Heart right ventricle (tissue), 16 donors: ENCODE measurements around the gene MPP7. TPM values are rescaled to one million over a fixed set of nuclear protein-coding genes. Genes with fewer than 3 reads are reported as not detected.
"Not testable (repeated sequence)": the region's sequence is repeated elsewhere in the genome, so short reads cannot be mapped to it uniquely, and the experiment has no call there.

Experiments used
- ATAC-seq, 8 donors: fragments of 200-7000 bp; cut with Tn5 transposase; one replicate each; pipeline ENCODE4 v1.9.1; 2020; ENCODE audit warnings: mild to moderate bottlenecking in 8 of 8, moderate library complexity in 8 of 8, moderate number of reproducible peaks in 1 of 8
- DNase-seq, 2 donors: peaks; one replicate each; pipeline ENCODE4 v3.0.0-alpha.2; 2020
- H3K27ac ChIP-seq, 10 donors: fragments of 200-600 bp; sonication (generic) in 2 of 10; one replicate each; pipeline versions ENCODE4 v1.5.0 to v1.8.0; 2020 to 2022; ENCODE audit warnings: mild to moderate bottlenecking in 3 of 10
- H3K27me3 ChIP-seq, 7 donors: fragments of 200-600 bp; one replicate each; pipeline ENCODE4 v1.8.0; 2021 to 2022; ENCODE audit warnings: mild to moderate bottlenecking in 2 of 7
- H3K36me3 ChIP-seq, 9 donors: fragments of 200-600 bp; sonication (generic) in 1 of 9; one replicate each; pipeline versions ENCODE4 v1.5.0 to v1.8.0; 2020 to 2022; ENCODE audit warnings: mild to moderate bottlenecking in 2 of 9
- H3K4me1 ChIP-seq, 9 donors: fragments of 200-600 bp; sonication (generic) in 1 of 9; one replicate each; pipeline versions ENCODE4 v1.5.0 to v1.8.0; 2020 to 2022; ENCODE audit warnings: mild to moderate bottlenecking in 4 of 9
- H3K4me3 ChIP-seq, 10 donors: fragments of 200-600 bp; sonication (generic) in 2 of 10; one replicate each; pipeline versions ENCODE4 v1.5.0 to v1.8.0; 2020 to 2022; ENCODE audit warnings: mild to moderate bottlenecking in 7 of 10, moderate library complexity in 2 of 10
- H3K9me3 ChIP-seq, 11 donors: fragments of 200-600 bp in 10 of 11; sonication (generic) in 2 of 11; one replicate each; pipeline versions ENCODE4 v1.5.0 to v1.8.0; 2013 to 2022; ENCODE audit warnings: mild to moderate bottlenecking in 2 of 11, control low read depth in 1 of 11, moderate library complexity in 1 of 11
- CTCF ChIP-seq, 9 donors: fragments of 200-600 bp; sonication (generic) in 2 of 9; IDR thresholded peaks; one replicate each; pipeline versions ENCODE4 v1.5.0 to v1.8.0; 2021 to 2022; ENCODE audit warnings: antibody characterized with exemption in 9 of 9, mild to moderate bottlenecking in 5 of 9, moderate library complexity in 1 of 9
- WGBS, 2 donors: extraction: QIAGEN DNeasy Blood & Tissue Kit; methylation state at CpG; one replicate each; pipeline ENCODE4 v1.1.7; 2013; ENCODE audit warnings: inconsistent platforms in 1 of 2; 5-methylcytosine and 5-hydroxymethylcytosine counted together
- intact Hi-C, 10 donors: fragments of 100-400 bp; cut with DNase I; formaldehyde crosslinking; loops; one replicate each; pipeline versions ENCODE4 v1.11.1 to v1.14.2; 2022
- polyA plus RNA-seq, 2 donors: library from polyadenylated mRNA; stranded (reverse); fragments of 200-250 nt; gene quantifications; one replicate each; pipeline ENCODE4 v1.2.3, GENCODE V29; 2013
- total RNA-seq, 10 donors: library from RNA; stranded (reverse); fragmentation: NEBNext Ultra II Directional in 3 of 10; extraction: Animal tissue kit (Norgen Biotek cat#: 25700) in 3 of 10; gene quantifications; one replicate each; pipeline versions ENCODE4 v1.2.1 to v1.2.4, GENCODE V29; 2021 to 2023
- donor health status: Arrhythmogenic right ventricular cardiomyopathy.
- donor health status: ischemic (EF 13 %, LVEDD 7.1; RV severe dilation, severe dysfunction).
- donor health status: healthy with polysubstance abuse.
- donor health status: DM: no; HTN: yes; CAD: no.
- donor health status: DM: no; HTN: no; CAD: no.
- donor health status: ischemic (EF 25% LVEDD 6.9; RV normal size, moderate dysfunction).
- donor health status: ischemic (EF 25% LVEDD 5.7; RV mildly dilated, moderate dysfunction).
- donor health status: healthy.
- donor health status: DM: yes; HTN: yes; CAD: no.
- donor health status: Ischemic cardiomyopathy.
- donor health status: ischemic (EF 35%, LVEDD 5.7; RV mildly dilated, moderate dysfunction).
- donor health status: nonischemic (EF 11% LVEDD 7.7; RV severe dilation, severe dysfunction).
- donor health status: DM: yes; HTN: yes; CAD: no.
- donor health status: PGD.
- donor health status: ischemic (EF 29% LVEDD 5.4; RV normal size, mild dysfunction).
- donor health status: nonischemic (EF 23%, LVEDD 6.1; RV moderate dilation, normal function).

Gene MPP7
- total and polyA plus RNA-seq, 12 donors: 3.1 to 20.0 (median 14.7) TPM

- Histone ChIP-seq H3K27me3 (no peaks in the 10 kb centered on the region), H3K9me3 (no peaks in the 10 kb centered on the region), H3K27ac (no peak overlapping the region), H3K36me3 (no peaks in the 10 kb centered on the region), H3K4me1 (no peaks in the 10 kb centered on the region), H3K4me3 (no peak overlapping the region)
- ATAC-seq (no peak), DNase-seq (no peak)
- no peak for TF ChIP-seq CTCF (IDR thresholded peaks at IDR 0.05)
- WGBS, 2 donors: 55 to 61% methylated on average over 3 of the region's 3 CpGs
- intact Hi-C loops: no loop called here
These were observed 17.2 kb upstream of the MPP7 start for GRCh38 chr10:28320090-28320489.

- ATAC-seq, H3K36me3 ChIP-seq, intact Hi-C loops, H3K9me3 ChIP-seq, H3K4me3 ChIP-seq, H3K27ac ChIP-seq, H3K27me3 ChIP-seq, H3K4me1 ChIP-seq, DNase-seq: not testable (repeated sequence)
These were observed 16.2 kb upstream of the MPP7 start for GRCh38 chr10:28319061-28319460.

- intact Hi-C loops: no loop called here
- Histone ChIP-seq H3K4me3 (no peak overlapping the region), H3K9me3 (no peaks in the 10 kb centered on the region), H3K27me3 (no peaks in the 10 kb centered on the region), H3K27ac (no peak overlapping the region), H3K4me1 (no peaks in the 10 kb centered on the region), H3K36me3 (no peaks in the 10 kb centered on the region)
- TF ChIP-seq CTCF (IDR thresholded peaks at IDR 0.05): no peak
- ATAC-seq: no peak
- no peak for DNase-seq
- WGBS, 2 donors: 97 to 98% methylated on average over 1 of the region's 1 CpG
These were observed 15.8 kb upstream of the MPP7 start for GRCh38 chr10:28318626-28319025.

GRCh38 chr10:28317760-28318159 lies 14.9 kb upstream of the MPP7 start:
- Histone ChIP-seq H3K4me1 (no peaks in the 10 kb centered on the region), H3K36me3 (no peaks in the 10 kb centered on the region), H3K27ac (no peak overlapping the region), H3K27me3 (no peaks in the 10 kb centered on the region), H3K4me3 (no peak overlapping the region), H3K9me3 (no peaks in the 10 kb centered on the region)
- intact Hi-C loops: no loop called here
- ATAC-seq (no peak), DNase-seq (no peak)
- no peak for TF ChIP-seq CTCF (IDR thresholded peaks at IDR 0.05)
- 78 to 81% methylated on average over 7 of the region's 7 CpGs for WGBS, 2 donors

GRCh38 chr10:28316696-28317095 lies 13.8 kb upstream of the MPP7 start:
- 77 to 88% methylated on average over 5 of the region's 5 CpGs for WGBS, 2 donors

More at GRCh38 chr10:28316696-28317095, 13.8 kb upstream of the MPP7 start:
- Histone ChIP-seq H3K4me3 (no peak overlapping the region), H3K36me3 (no peaks in the 10 kb centered on the region), H3K9me3 (no peaks in the 10 kb centered on the region), H3K27ac (no peak overlapping the region), H3K4me1 (no peaks in the 10 kb centered on the region), H3K27me3 (peaks cover 0 to 5% (median 0%) of the 10 kb centered on the region in 7 donors)
- TF ChIP-seq CTCF (IDR thresholded peaks at IDR 0.05): no peak
- intact Hi-C loops: no loop called here
- ATAC-seq: no peak
- DNase-seq: no peak
